Nephron (organoid): ENCODE data around the gene MTERF1.

Source experiments
- H3K27ac Mint-ChIP-seq, 3 experiments: 2 replicates each; pipeline ENCODE4 v1.8.0; 2020; ENCODE audit warnings: mixed read lengths in 3 of 3, mild to moderate bottlenecking in 2 of 3, moderate library complexity in 1 of 3
- H3K27me3 Mint-ChIP-seq: 2 replicates; pipeline ENCODE4 v1.8.0; 2021; ENCODE audit warnings: low read depth, mild to moderate bottlenecking, moderate library complexity, mixed read lengths
- H3K36me3 Mint-ChIP-seq: 2 replicates; pipeline ENCODE4 v1.8.0; 2020; ENCODE audit warnings: low read depth, mixed read lengths
- H3K4me1 Mint-ChIP-seq: 2 replicates; pipeline ENCODE4 v1.8.0; 2020; ENCODE audit warnings: mixed read lengths
- H3K4me3 Mint-ChIP-seq, 3 experiments: 2 replicates each; pipeline ENCODE4 v1.8.0; 2020; ENCODE audit warnings: mild to moderate bottlenecking in 3 of 3, mixed read lengths in 3 of 3, moderate library complexity in 2 of 3
- H3K9me3 Mint-ChIP-seq: 2 replicates; pipeline ENCODE4 v1.8.0; 2020; ENCODE audit warnings: mixed read lengths
- TF ChIP-seq, protein P1 (sequence below), 3 experiments: fragments of 200-600 bp; sonication (generic); IDR thresholded peaks; one replicate each; pipeline ENCODE4 v1.5.0; 2021; ENCODE audit warnings: antibody characterized with exemption in 3 of 3; ENCODE audit not compliant: unreplicated experiment in 3 of 3

MTERF1 gene

DNA sequence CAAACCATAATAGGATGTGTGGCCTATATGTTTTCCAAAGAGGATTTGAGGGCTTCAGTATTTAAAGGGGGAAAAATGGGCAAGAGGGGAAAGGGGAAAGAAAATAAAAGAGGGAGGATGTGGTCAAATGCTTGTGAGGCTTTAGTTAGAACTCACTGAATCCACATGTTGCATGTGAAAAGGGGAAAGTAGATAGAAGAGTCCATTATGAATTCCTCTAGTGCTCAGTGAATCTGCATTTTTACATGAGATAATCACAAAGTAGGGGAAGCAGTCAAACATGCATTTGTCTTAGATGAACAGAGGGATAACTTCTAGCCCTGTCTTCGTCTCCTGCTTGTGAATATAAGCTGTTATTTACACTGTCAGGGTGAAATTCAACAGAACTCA lies 35.5 kb upstream of the MTERF1 start:
- Mint-ChIP-seq H3K9me3 (no peaks in the 10 kb centered on the region), H3K27me3 (no peaks in the 10 kb centered on the region), H3K4me1 (no peaks in the 10 kb centered on the region), H3K36me3 (no peaks in the 10 kb centered on the region), H3K27ac (no peak overlapping the region), H3K4me3 (no peak overlapping the region)
- TF ChIP-seq, protein P1, sequence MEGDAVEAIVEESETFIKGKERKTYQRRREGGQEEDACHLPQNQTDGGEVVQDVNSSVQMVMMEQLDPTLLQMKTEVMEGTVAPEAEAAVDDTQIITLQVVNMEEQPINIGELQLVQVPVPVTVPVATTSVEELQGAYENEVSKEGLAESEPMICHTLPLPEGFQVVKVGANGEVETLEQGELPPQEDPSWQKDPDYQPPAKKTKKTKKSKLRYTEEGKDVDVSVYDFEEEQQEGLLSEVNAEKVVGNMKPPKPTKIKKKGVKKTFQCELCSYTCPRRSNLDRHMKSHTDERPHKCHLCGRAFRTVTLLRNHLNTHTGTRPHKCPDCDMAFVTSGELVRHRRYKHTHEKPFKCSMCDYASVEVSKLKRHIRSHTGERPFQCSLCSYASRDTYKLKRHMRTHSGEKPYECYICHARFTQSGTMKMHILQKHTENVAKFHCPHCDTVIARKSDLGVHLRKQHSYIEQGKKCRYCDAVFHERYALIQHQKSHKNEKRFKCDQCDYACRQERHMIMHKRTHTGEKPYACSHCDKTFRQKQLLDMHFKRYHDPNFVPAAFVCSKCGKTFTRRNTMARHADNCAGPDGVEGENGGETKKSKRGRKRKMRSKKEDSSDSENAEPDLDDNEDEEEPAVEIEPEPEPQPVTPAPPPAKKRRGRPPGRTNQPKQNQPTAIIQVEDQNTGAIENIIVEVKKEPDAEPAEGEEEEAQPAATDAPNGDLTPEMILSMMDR (IDR thresholded peaks at IDR 0.05; ENCODE audit: unreplicated experiment in 3 of 3) = no peak

DNA sequence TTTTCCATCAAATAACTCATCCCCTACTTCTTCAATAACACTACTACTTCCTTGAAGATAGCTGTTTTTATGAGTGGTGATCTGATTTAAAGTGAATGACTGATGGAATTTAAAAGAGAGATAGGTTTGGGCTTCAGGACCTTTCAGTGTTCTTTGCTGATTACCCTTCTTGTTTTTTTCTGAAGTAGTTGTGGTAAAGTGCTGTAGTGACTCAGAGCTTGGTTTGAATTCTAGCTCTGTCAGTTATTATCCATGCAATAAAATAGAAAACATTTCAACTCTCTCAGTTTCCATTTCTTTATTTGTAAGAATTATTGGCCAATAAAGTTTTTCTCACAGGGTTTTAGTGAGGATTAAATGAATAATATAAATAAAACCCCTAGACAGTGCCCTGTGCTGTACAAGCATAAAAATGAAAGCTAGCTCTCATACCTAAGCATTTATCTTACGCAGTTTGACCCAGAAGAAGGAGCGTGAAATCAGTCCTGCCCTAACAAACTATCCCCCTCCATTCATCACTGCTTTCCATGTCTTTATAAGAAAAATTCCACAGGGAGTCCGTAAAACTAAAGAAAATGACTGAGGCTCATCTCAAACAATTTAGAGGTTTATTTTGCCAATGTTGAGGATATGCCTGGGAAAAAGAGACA lies 35.0 kb upstream of the MTERF1 start:
- H3K4me3 Mint-ChIP-seq = no peak overlapping the region
- TF ChIP-seq, protein P1 (IDR thresholded peaks at IDR 0.05; ENCODE audit: unreplicated experiment in 3 of 3) = no peak
- H3K4me1 Mint-ChIP-seq = no peaks in the 10 kb centered on the region
- no peak overlapping the region for H3K27ac Mint-ChIP-seq
- H3K36me3 Mint-ChIP-seq = no peaks in the 10 kb centered on the region
- no peaks in the 10 kb centered on the region for H3K9me3 Mint-ChIP-seq
- no peaks in the 10 kb centered on the region for H3K27me3 Mint-ChIP-seq

DNA sequence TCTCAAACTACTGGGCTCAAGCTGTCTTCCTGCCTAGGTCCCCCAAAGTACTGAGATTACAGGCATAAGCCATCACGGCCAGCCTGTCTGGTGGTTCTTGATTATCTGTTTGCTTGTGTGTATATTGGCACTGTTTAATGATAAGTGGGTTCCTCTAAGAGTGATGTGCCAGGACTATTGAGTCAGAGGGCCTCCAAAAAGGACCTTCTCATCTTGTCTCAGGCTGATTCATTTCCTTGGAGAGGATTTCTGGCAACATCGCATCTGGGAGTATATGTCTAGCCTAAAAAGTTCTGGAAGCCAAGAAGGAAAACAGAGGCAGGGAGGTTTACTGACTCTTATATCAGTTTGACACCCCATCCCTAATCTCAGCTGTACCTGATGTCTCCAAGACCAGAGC lies 33.1 kb upstream of the MTERF1 start:
- Mint-ChIP-seq H3K27ac (no peak overlapping the region), H3K36me3 (no peaks in the 10 kb centered on the region), H3K4me1 (no peaks in the 10 kb centered on the region), H3K9me3 (peaks cover 7% of the 10 kb centered on the region), H3K4me3 (no peak overlapping the region), H3K27me3 (no peaks in the 10 kb centered on the region)
- TF ChIP-seq, protein P1 (IDR thresholded peaks at IDR 0.05; ENCODE audit: unreplicated experiment in 3 of 3) = no peak

DNA sequence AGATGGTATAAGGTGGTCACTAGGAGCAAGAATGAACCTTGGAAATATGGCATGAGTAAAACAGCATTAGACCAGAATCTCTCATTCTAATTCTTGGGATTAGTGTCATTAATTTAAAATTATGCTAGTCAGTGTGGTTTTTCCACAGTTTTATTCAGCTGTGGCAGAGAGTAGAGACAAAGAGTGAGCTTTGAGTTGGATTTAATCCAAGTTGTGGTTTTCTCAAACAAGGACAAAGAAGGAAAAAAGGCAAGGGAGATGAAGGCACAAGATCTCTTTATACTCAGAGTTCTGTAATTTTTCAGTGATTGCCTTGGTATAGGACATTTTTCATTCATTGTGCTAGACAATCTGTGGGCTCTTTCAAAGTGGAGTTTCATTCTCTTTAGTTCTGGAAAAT lies 32.0 kb upstream of the MTERF1 start:
- no peaks in the 10 kb centered on the region for H3K36me3 Mint-ChIP-seq
- TF ChIP-seq, protein P1 (IDR thresholded peaks at IDR 0.05; ENCODE audit: unreplicated experiment in 3 of 3) = no peak
- H3K4me1 Mint-ChIP-seq = no peaks in the 10 kb centered on the region
- peaks cover 10% of the 10 kb centered on the region for H3K9me3 Mint-ChIP-seq
- no peaks in the 10 kb centered on the region for H3K27me3 Mint-ChIP-seq
- H3K27ac Mint-ChIP-seq = no peak overlapping the region
- H3K4me3 Mint-ChIP-seq = no peak overlapping the region

DNA sequence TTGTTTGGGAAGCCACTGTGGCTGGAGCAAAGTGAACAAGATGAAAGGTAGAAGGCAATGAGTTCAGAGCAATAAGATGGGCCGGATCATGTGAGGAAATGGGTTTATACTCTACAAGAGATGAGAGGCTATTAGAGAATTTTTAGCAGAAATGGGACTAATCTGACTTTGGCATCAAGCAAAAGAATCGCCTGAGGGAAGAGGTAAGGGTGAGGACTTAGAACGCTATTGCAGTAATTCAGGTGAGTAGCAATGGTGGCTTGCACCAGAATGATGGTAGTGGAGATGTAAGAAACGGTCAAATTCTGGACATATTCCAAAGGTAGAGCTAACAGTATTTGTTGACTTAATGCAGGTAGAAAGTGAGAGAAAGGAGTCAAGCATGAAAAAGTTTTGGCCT lies 30.6 kb upstream of the MTERF1 start:
- H3K36me3 Mint-ChIP-seq = no peaks in the 10 kb centered on the region
- TF ChIP-seq, protein P1 (IDR thresholded peaks at IDR 0.05; ENCODE audit: unreplicated experiment in 3 of 3) = no peak
- H3K4me3 Mint-ChIP-seq = no peak overlapping the region
- no peaks in the 10 kb centered on the region for H3K27me3 Mint-ChIP-seq
- H3K4me1 Mint-ChIP-seq = no peaks in the 10 kb centered on the region
- no peak overlapping the region for H3K27ac Mint-ChIP-seq
- H3K9me3 Mint-ChIP-seq = peaks cover 12% of the 10 kb centered on the region

DNA sequence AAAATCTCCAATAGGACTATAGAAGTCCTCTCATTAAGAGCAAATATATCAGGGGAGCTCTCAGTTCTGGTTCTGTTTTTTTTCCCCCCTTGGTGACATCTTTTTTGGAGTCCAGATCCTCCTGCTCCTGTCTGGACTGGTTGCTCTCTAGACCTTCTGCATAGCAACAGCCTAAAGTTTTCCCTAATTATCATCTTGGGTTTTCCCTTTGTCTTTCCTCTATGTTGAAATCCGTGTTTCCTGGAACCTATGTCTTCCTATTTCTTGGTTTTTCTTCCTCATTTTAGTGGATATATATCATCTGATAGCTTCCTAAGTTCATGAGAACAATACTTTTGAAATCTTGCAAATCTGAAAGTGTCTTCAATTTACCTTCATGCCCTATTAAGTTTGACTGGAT lies 29.7 kb upstream of the MTERF1 start:
- Mint-ChIP-seq H3K9me3 (peaks cover 12% of the 10 kb centered on the region), H3K4me3 (no peak overlapping the region), H3K36me3 (no peaks in the 10 kb centered on the region), H3K4me1 (no peaks in the 10 kb centered on the region), H3K27me3 (no peaks in the 10 kb centered on the region), H3K27ac (no peak overlapping the region)
- TF ChIP-seq, protein P1 (IDR thresholded peaks at IDR 0.05; ENCODE audit: unreplicated experiment in 3 of 3) = no peak
